ENCODE measurements around the gene YPEL2.

DNA sequence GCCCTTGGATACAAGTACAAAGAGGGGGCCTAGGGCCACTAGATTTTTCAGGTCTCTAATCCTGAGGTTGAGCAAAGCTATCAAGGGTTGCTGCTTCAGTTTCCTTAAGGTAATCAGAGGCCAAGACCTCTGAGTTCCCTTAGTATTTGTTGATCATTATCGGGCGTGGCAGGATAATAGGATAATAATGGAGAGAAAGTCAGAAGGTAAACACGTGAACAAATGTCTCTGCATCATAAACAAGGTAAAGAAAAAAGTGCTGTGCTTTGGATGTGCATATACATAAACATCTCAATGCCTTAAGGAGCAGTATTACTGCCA lies 41.5 kb upstream of the YPEL2 start:
- TF ChIP-seq, protein P1, sequence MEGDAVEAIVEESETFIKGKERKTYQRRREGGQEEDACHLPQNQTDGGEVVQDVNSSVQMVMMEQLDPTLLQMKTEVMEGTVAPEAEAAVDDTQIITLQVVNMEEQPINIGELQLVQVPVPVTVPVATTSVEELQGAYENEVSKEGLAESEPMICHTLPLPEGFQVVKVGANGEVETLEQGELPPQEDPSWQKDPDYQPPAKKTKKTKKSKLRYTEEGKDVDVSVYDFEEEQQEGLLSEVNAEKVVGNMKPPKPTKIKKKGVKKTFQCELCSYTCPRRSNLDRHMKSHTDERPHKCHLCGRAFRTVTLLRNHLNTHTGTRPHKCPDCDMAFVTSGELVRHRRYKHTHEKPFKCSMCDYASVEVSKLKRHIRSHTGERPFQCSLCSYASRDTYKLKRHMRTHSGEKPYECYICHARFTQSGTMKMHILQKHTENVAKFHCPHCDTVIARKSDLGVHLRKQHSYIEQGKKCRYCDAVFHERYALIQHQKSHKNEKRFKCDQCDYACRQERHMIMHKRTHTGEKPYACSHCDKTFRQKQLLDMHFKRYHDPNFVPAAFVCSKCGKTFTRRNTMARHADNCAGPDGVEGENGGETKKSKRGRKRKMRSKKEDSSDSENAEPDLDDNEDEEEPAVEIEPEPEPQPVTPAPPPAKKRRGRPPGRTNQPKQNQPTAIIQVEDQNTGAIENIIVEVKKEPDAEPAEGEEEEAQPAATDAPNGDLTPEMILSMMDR (IDR thresholded peaks at IDR 0.05; ENCODE audit: borderline replicate concordance, extremely low read depth, low read length, poor library complexity, severe bottlenecking), result no peak
- TF ChIP-seq EZH2 (IDR thresholded peaks at IDR 0.05; ENCODE audit: borderline replicate concordance, low read depth, low read length, severe bottlenecking), result no peak

Measured in DND-41 (cell line).